ENCODE measurements around the gene MRTFA.
"Not testable (repeated sequence)": the region's sequence is repeated elsewhere in the genome, so short reads cannot be mapped to it uniquely, and the experiment has no call there.

MRTFA gene

DNA sequence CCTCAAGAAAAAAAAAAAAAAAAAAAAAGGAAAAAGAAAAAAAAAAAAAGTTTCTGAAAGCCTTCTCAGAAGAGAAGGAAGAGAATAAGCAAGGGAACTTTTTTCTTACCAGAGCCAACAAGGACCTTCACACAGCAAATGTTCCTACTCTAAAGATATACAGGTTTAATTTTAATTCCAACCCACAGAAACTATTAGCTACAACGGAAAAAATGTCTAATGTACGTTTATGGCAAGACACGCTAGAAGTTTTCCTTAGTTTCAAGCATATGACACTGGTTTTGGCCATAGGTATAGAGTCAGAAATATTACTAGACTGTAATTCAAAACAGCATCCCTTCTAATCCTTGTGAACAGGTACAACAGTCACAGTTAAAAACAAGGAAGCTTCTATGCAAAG lies 120.1 kb downstream of the MRTFA start:
- DNase-seq = no peak

DNA sequence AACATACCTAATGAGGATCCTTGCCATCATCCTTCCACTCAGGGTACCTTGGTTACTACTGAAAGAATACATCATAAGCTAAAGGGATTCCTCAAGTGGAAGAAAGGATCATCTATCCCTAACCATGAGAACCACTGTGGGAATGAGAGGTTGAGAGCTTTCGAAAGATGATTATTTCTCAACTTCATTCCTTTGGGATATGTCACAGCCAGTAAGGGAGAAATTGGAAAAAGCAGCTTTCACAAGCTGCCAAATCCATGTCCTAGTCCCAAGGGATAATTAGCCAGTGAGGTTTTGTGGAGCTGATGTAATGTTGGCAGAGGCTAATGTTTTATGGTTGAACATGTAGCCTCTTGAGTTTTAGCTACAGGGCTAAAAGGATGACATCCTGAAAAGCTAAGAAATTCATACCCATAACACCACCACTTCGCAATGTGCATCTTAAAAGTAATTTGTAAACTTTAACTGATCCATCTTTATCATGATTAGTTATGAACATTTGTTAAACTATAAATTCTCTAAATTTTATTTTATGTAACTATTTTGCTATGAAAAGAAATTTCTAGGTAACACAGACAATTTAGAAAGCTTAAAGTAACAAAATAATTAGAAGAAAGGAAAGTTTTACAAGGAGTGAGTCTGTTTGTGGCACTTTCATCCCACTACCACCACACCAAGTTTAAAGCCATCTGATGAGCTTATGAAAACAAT lies 123.9 kb downstream of the MRTFA start:
- DNase-seq = no peak

DNA sequence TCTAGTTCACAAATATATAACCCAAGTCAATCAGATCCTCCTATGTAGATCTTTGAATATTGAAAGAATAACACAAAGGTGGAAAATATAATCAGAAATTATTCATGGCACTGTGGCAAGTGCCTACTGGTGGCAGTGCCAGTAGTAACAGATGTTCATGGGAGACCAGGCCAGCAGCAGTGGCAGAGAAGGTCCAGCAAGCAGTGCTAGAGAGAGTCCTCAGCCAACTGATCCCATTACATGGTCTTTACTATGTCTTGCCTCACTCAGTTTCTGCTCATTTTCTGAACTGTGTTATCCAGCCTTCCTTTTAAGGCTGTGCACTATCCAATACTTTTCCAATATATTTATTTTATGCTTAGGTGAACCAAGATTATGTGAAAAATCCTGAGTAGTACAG lies 124.9 kb downstream of the MRTFA start:
- DNase-seq = no peak

GRCh38 chr22:40510631-40511364 lies 125.7 kb downstream of the MRTFA start:
- DNase-seq = no peak

- peak; percentile 74 for DNase-seq
Observed at GRCh38 chr22:40509401-40510134, 127.0 kb downstream of the MRTFA start.

DNA sequence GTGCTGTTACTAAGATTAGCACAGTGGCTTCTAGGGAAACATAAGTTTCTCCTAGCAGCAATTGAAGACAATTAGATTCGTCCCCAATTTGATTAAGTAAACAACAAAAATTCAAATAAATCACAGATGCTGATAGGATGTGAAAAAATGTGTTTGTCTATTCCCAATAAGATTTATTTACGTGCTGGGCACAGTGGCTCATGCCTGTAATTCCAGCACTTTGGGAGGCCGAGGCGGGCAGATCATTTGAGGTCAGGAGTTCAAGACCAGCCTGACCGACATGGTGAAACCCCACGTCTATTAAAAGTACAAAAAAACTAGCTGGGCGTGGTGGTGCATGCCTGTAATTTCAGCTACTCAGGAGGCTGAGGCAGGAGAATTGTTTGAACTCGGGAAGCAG lies 128.5 kb downstream of the MRTFA start:
- not testable (repeated sequence) for DNase-seq

DNA sequence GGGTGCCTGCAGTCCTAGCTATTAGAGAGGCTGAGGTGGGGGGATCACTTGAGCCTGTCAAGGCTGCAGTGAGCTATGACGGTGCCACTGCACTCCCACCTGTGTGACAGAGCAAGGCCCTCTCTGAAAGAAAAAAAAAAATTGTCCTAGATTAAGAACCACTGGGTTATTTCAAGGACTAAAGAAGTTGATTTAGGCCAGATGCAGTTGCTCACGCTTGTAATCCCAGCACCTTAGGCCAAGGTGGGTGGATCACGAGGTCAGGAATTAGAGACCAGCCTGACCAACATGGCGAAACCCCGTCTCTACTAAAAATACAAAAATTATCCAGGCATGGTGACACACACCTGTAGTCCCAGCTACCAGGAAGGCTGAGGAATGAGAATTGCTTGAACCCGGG lies 129.0 kb downstream of the MRTFA start:
- DNase-seq = no peak

- DNase-seq = no peak
Observed at GRCh38 chr22:40506762-40507161, 129.8 kb downstream of the MRTFA start.

DNA sequence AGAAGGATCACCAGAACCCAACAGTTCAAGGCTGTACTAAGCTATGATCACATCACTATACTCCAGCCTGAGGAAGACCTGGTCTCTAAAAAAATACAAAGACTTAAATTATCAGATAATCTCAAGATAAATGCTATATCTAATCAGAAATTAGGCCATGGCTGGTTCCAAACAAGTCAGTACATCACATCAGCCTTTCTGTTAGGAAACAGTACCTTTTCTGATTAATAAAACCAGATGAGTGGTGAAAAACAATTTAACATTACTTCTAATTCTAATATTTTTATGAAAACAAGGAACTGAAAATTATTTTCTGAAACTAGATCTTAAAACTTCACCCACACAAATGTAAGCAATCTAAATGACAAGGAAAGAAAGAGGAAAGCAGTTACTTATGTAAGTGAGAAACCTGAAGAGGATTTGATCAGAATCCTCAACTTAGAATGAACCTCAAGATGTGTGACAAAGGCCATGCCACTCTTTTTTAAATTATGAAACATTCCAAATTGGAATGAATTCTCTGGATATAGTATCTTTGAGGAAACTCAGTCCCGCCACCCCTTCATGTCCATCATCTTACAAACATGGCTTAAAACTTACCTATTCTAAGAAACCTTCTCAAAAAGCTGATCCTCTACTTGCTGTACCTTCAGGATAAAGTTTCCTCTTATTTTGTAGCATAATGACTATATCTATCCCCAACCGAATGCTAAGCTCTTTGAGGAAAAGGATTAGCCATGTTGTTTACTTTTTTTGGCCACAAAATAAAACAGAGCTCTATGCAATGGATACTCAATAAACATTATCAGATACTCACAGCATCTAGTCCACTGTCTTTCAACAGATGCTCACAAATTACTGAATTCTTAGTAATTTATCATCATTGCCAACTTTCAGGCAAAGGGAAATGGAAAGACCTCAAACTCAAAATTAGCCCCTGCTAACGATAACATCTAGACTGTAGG lies 132.0 kb downstream of the MRTFA start:
- DNase-seq = no peak

DNA sequence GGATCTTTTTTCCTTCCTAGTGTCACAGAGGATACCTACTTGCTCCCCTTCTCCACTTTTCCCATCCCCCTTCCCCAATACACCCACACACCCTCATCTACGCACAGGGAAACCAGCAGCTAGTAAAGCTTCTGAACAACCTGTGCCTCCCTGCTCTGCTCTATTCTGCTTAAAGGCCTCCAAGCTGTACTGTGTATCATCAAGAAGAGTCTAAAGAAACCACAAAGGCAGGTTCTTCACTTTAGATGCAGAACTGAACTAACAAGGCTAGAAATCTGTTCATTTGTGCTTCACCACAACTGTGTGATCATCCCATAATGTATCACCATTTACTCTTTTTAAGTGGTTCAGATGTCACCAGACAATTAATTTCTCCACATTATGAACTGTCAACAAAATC lies 133.6 kb downstream of the MRTFA start:
- DNase-seq = no peak

GRCh38 chr22:40500465-40500786 lies 136.1 kb downstream of the MRTFA start:
- not testable (repeated sequence) for DNase-seq

- DNase-seq = no peak
Observed at GRCh38 chr22:40499209-40499623, 137.3 kb downstream of the MRTFA start.

- no peak for DNase-seq
Observed at GRCh38 chr22:40498420-40499208, 137.9 kb downstream of the MRTFA start.

DNA sequence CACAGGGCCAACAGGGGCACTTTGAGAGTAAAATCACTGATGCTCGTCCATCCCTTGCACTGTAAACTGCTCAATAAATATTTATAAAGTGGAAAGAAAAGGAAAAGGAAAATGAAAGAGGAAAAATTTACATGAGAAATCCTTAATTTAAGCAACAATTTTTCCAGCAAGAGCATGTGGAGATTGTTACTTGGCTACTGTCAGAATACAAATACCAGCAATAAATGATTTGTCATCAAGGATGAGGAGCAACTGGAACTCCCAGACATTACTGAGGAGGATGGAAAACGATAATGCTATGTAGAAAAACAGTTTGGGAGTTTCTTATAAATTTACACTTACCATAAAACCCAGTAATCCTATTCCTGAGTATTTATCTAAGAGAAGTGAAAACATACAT lies 143.1 kb downstream of the MRTFA start:
- DNase-seq = no peak

DNA sequence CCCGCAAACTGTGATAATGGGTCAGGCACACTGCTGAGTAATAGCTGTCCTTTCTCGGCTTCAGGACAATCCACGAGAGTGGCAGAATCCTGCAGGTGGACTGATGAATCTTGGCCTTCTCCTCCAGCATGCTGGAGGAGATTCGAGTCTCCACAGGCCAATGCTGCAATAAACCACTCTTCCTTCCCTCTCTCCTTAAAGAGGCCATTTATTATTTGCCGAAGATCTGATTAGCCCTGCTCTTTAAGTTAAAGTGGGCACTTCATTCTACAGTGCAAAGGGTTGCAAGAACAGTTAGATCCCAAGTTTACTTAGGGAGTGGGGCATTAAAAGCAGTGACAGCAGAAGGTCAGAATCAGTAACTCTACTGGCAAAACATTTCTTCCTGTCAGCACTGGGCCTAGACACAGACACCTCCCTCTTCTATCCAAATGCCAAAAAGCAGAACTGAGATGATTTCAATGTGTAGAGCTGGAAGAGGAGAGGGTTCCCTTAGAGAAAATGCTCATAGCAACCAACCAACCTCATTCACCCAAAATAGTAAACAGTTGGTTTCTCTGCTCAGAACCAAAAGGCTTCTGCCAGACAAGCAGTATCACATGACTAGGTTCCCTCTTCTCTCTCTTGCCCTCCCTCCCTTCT lies 144.4 kb downstream of the MRTFA start:
- peak; percentile 85 for DNase-seq

DNA sequence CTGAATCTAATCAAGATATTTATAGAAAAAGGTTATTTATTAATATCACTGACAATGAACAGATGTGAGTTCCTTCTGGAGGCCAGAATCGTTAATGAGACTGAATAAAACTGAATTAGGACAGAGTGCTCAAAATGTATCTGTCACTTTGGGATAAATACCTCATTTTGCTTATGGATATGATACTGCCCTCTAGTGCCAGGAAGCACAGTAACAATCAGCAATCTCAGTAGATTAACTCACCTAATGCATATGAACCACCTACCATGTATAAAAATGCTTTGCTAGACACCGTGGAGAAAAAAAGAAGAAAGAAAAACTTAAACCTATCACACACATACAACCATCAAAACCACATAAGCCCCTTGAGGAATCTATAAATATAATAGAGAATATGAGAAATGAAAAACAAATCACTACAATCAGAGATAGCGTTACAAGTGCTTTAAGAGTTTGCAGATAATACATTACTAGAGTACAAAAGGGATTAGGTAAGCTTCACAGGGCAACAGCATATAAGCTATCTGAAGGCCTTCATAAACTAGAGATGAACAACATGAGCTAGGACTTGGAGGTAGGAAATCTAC lies 148.8 kb downstream of the MRTFA start:
- DNase-seq = no peak

DNA sequence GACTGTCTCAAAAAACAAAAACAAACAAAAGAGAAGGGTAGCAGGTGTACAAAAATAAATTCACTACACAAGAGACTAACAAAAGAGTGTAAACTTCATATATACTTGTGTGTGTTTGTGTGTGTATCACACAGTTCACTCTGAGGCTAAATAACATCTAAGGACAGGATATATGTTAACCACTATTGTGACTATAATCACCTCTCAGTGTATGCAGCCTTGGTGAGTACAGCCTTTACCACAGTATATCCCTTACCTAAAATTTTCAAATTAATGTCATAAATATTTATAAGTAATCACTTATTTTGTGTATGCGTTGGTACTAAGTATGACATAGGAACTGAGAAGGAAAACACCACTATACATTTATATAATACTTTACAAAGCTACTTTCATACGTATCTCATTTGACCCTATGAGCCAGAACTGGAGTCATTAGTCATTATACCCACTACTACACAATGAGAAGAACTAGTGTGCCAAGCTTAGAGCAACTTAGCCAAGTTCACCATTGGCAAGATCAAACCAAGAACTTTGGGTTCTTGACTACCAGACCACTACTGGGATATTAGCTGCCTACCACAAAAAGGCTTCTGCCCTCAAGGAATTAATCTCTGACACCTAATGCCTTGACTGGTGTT lies 149.4 kb downstream of the MRTFA start:
- no peak for DNase-seq

DNA sequence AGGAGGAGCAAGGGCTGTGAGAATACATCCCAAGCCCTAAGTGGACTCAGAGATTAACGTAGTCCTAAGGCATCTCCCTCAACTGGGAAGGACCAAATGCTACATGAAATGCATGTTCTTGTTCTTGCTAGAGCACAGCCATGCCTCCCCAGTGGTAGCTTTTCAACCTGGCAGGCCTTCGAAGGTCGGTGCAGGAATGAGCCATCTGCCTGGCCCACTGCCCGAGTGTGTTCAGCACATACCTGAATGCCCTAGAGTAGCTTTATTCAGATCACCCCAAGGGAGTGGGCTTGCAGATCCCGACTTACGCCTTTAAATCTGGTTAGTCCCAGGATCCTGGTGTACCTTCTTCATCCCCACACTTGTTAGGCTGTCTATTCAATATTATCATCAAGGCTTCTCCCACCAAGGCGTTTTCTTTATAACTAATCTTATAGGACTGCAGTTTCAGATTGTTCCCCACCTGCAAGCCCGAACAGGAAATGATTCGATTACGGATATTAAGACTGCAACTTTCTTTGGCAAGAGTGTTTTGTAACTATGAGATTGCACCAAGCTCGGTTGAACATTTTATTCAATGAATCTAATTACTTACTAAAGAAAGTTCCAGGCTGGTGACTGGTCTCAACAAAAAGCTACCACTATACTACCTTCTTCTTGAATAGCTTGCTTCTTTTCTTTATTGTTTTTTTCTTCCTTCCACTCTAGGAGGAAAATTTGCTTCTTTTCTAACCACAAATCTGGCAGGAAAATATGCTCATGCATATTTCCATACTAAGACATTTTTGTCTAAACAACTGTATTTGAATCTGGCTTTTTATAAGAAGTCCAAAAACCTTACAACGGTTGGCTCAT lies 150.5 kb downstream of the MRTFA start:
- peak; percentile 18 for DNase-seq

DNA sequence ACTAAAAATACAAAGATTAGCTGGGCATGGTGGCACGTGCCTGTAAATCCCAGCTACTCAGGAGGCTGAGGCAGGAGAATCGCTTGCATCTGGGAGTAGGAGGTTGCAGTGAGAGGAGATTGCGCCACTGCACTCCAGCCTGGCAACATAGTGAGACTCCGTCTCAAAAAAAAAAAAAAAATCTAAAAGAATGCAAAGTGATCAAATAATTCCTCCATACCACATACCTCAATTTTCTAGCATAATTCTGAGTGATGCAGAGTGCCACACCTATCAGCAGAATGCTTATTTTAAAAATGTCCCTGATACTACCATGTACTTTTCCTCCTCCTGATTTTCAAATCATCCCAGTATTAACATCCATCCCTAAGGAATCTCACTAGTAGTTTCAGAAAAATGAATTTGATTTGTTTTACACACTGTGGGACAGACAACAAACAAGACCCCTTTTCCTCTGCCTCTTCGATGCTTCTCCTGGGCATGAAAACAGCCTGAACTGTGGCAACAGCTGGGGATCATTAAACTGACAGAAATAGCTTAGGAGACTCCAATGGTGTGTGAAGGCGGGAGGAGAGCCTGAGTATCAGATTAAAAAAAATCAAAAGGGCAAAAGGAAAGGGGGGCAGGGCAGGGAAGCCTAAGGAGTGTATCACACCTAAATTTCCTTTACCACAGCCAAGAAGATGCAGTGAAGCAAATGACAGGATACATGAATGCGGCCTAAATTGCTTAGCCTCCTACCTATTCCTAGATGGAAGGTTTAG lies 151.4 kb downstream of the MRTFA start:
- no peak for DNase-seq
